Measurements from ENCODE around the gene PTPRM.
A peak's percentile ranks its signal among the peaks of the same experiment; 100 is the strongest.

Gene PTPRM

DNA sequence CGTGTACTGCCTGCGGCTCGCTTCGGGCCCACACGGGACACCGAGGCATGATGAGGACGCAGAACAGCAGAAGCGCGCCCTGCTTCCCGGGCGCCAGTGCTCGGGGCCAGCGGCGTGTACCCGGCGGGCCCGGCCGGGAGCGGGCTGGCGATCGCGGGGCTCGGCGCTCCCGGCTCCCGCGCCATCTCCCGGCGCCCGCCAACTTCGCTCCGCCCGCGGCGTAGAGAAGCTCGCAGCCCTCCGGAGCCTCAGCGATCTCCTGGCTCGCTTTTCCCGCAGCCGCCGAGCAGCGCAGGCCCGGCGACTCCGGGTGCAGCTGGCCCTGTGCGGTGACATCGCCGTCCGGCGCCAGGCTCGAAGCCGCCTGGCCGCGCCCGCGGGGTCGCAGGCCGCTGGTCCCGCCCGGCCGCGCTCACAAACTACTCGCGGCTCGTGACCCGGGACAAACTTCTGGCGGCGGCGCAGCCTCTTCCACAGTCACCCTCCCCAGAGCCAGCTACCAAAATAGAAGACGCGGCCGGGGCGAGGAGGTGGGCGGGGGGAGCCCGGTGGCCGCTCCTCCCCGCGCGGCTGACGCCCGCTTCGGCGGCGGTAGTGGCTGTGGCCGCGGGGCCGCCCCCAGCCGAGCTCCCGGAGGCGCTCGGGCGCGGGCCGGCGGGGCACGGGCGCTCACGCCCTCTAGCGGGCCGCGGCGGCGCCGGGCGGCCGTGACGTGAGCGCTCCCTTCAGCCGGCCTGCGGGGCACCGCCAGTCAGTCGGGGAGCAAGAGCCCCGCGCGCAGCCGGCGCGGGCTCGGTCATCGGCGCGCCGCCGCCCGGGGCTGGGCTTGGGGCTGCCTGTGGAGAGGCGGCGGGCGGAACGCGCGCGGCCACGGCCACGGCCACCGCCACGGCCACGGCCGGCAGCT, at the start of gene PTPRM:
TSS of gene PTPRM (plus strand) at position 750 of the 907 bp plus-strand sequence. CDS start 503 bp downstream, outside the sequence.
- peak; percentile 42 for DNase-seq

DNA sequence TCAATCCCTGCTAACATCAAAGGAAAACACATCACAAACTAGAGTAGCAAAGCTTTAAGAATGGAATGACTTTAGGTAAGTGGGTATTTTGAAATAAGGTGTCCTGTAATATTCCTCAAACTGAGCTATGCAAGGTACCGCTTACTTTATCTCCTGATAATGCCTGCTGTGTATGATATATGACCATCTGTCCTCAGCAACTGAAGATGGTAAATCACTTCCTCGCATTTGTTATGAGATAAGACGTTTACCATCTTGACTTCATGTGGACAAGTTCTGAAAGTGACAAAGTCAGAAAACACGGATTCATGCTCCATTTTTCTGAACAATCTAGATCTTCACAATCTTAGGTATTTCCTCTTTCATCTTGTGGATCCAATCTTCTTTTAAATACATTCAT, 49.3 kb upstream of the PTPRM start:
- DNase-seq, result no peak

DNA sequence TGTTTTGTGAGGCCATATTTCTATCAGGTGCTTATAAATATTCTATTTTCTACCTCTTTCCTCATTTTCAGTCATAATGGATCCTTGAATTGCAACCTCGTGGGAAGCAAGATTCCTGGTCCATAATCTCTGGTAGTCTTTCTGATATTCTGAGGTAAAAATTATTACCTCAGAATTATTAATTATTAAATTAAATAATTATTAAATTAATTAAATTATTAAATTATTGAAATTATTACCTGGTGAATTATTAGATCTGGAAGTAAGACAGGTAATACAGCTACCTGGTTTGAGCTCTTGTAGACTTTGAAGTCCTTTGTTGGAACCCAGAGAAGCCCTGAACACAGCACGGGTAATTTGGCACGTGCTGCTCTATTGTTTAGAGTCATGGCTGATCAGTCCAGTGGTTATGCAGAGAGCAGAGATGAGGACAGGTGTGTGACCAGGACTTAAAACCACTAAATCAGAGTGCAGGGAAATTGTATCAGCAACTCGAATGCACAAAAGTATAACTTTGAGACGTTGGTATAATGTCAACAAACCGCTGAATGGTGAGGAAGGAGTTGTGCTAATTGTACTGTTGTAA, 46.8 kb upstream of the PTPRM start:
- no peak for DNase-seq

DNA sequence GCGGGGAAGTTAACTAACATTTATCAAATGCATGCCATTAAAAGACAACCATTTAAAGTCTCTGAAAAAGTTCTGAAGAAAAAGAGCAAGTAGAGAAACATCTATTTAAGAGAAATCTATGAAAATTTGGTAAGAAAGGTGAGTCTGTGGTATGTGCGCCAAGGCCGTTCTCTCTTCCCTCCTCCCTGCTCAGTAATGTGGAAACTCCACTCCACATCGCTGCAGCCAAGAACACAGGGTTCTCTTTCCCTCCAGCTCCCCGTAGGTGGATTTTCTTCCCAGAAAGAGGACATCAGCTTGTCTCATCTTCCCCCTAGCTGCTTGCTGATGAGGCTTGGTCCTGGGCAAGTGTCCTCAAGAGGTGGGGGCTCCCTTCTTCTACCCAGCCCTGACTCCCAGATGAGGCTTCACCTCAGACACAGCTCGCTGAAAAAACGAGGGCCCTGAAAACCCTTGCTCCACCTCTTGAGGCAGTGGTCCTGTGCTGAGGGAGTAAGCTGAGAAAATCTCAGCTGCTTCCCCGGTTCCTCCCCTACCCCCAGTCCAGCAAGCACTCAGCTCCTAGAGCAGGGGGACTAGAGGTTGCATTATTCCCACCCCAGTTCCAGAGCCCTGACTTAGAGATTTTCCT, 45.8 kb upstream of the PTPRM start:
- DNase-seq, result no peak

DNA sequence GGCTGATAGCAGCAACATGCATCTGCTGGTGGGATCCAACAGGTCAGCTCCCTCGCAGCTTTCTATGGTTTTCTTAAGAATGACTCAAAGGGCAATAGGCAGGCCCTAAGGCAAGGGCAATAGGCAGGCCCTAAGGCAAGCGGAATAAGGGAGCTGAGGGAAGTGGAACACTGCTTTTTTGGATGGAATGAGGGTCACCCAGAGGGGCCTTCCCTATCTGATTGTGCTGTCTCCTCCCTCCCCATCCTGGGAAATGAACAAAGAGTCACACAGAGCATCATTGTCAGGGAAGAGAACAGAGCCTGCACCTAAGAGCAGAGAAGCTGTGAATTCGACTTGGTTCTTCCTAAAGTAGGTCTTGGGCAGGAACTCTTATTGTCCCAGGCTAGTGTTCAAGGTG, 43.3 kb upstream of the PTPRM start:
- no peak for DNase-seq

DNA sequence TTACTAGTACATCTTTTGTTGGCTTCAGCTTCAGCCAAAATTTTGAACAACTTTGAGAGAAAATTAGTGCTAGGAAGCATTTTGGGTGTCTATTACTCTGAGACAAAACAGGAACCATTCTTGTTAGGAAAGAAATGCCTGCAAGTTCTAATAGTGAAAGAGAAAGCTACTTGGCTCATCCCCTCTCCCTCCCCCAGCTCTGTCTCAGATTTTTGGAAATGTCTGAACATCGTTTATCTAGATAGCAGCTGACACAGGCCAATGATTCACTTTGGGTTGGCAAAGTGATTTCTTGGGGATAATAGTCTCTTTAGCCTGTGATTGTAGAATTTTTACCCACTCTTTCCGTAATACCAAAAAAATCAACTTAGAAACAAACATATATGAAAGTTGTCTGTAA, 42.3 kb upstream of the PTPRM start:
- DNase-seq, result no peak

DNA sequence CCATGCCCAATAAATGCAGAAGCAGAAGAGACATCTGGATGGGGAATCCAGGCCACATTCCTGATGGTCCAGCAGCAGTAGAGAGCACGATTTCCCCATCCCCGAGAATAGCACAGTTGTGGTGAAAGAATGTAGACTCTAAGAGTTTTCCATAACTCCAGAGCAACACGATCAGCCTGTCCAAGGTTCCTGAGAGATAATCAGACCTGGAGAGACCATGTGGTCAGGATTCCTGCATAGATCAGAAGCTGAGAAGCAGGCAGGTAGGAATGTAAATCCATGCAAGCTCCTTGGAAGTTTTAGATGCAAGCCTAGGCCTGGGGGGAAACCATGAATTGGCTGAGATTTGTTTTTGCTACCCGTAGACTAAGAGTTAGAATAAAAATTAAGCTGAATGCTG, 34.2 kb upstream of the PTPRM start:
- DNase-seq, result no peak

DNA sequence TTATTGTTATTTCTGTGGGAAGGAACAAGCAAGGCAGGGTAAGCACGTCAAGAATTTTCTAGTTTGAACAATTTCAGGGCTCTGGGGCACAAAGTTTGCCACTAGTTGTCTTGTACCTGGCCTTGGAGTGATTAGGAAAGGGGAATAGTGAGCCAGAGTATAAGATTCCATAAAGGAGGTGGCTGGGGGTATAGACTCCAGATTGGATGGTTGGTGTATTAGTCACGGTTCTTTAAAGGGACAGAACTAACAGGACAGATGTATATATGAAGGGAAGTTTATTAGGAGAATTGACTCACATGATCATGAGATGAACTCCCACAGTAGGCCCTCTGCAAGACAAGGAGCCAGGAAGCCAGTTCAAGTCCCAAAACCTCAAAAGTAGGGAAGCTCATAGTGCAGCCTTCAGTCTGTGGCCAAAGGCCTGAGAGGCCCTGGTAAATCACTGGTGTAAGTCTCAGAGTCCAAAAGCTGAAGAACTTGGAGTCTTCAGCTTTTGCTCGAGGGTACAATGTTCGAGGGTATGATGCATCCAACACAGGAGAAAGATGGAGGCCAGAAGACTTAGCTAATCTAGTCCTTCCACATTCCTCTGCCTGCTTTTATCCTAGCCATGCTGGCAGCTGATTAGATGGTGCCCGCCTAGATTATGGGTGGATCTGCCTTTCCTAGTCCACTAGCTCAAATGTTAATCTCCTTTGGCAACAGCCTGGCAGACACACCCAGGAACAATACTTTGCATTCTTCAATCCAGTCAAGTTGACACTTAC, 31.5 kb upstream of the PTPRM start:
- no peak for DNase-seq

DNA sequence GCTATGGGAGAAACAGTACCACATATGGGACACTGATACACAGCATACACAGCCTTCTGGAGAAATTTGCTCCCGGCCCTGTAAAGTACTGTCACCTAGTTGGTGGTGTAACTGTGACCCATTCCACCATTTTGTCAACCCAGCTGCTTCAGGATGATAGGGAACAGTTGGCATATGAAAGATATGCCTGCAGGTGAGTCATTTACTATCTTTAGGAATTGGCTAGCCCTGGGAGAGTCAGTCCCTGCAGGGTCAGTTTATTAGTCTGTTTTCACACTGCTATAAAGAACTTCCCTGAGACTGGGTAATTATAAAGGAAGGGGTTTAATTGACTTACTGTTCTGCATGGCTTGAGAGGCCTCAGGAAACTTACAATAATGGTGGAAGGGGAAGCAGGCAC, 30.0 kb upstream of the PTPRM start:
- no peak for DNase-seq

DNA sequence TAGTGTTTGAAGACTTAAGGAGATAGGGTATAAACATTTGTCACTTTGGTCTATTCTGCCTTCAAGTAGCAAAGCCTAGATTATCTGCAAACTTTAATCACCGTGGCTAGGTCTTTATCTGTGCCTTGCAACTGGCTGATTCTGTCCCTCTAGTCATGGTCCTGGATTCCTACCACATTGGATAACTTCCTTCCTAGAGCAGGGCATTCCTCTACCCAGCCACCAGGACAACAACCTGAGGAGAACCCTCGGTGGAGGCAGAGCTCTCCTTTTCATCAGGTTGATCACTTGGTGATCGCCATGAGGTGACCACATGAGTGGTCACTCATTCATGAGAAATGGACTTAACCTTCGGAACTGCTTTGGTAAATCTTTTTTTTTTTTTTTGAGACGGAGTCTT, 25.3 kb upstream of the PTPRM start:
- no peak for DNase-seq

DNA sequence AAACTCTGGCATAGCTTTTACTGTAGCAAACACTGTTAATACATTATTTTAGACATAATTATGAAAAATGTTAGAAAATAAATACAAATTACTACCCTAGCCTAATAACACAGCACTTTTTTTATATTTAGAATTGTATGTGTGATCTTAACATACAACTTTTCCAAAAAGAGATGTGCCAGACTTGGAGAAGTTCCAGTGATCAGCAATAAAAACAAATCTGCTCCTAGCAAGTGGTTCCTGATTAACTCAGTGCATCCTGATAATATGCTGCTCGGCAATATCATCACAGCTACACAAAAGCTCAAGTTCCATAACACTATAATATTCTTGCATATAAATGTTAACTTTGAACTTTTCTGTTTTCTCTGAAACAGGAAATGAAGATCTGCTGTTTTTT, 22.4 kb upstream of the PTPRM start:
- no peak for DNase-seq

DNA sequence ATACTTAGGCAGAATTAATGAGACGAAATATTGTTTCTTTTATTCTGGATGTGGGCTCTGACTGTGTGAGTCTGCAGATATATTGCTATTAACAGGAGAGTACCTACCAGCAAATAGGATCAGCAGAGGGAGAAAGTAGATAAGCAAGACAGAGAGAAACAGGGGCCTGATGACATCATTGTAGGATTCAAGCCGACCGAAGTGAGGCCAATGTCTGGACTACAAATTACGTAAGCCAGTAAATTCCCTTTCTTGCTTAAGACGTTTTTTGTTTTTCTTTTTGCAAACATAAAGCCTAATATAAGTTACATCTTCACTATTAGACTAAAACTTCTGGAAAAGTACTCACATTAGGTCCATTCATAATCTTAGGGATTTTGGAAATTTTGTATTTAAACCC, 21.4 kb upstream of the PTPRM start:
- DNase-seq, result no peak

DNA sequence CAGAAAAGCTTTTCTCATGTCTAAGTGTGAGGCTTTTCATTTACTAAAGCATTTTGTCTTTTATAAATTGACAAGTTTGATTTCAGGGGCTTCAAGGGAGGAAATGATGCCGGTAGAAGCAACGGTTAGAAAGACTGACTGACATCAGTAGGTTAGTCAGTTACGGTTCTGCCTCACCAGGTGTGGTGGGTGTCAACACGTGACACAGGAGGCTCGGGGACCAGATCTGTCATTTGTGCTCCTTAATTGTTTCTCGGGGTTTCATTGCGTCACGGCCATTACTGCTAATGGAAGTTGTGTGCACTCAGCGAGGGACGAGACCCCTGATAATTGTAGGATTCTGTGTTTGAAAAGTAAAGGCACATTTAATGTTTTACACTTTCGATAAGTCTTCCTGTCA, 18.9 kb upstream of the PTPRM start:
- no peak for DNase-seq

DNA sequence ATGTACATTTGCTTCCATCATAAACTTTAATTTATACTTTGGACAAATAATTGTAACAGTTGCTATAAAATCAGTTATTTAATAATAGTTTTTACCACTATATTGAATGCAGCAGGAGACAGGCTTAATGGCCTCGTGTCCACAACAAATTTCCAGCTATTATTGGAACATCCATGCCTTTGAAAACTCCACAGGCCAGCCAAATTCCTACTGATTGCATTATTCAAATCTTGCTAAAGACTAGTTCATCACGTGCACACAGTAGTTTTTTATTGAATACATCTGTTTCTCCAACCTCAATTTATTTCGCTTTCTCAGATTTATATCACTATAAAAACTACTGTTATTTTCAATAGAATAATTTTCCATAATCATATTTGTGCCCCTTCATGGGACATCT, 18.4 kb upstream of the PTPRM start:
- DNase-seq, result no peak

DNA sequence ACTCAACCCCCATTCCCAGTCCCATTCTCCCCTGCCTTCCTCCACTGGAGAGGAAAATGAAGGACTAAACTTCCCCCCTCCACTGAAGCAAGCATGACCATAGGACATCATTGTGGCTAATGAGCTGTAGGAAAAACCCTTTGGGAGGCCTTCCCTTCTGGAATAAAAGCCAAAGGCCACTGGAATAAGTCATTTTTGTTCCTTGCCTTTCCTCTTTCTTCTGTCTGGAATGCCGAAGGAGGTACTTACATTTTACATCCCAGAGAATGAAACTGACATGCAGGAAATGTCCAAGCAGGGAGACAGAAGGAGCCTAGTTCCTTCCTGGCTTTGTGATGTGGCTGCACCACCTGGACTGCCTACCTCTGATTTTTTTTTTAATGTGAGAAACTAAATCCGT, 9.1 kb upstream of the PTPRM start:
- DNase-seq, result no peak

DNA sequence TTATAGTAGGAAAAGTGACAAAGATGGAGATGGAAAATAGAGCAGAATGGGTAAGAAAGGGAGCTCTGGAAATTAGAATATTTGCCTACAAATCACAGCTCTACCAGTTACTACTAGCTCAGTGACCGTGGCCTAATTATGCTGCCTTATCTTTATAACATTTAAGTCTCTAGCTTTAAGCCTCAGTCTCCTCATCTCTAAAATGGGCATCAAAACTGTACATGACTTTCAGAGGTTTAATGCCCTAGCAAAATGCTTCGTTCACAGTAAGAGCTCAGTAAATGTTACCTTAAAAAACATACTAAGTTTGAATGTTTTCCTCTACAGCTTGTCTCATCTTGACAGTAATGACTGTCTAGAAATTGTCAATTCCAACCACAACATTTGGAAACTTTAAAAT, 8.3 kb upstream of the PTPRM start:
- no peak for DNase-seq

DNA sequence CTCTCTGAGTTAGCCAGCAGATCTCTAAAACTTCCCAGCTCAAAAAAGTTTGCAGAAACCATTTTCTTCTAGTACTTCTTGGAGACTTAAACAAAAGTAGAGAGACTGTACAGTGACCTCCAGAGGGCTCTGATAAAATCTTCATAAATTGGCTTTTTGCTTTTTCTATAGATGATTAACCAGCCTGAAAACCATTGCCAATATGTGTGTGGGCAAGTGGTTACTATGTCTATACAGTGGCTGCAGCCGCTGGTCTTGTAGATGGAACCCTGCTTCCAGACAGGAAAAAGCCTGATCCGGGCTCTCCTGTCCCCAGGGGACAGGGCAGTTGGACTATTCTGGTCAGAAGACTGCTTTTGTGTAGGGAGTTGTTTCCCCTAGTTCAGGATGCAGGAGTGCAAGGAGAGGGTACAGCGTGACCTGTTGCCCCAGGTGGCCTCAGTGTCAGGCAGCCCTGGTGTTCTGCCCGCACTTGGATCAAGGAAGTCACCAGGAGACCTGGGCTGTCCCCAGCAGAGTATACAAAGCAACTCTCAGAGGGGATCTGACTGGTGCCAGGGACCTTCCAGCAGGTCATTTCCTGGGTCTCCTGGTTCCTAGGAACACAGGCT, 7.3 kb upstream of the PTPRM start:
- no peak for DNase-seq

DNA sequence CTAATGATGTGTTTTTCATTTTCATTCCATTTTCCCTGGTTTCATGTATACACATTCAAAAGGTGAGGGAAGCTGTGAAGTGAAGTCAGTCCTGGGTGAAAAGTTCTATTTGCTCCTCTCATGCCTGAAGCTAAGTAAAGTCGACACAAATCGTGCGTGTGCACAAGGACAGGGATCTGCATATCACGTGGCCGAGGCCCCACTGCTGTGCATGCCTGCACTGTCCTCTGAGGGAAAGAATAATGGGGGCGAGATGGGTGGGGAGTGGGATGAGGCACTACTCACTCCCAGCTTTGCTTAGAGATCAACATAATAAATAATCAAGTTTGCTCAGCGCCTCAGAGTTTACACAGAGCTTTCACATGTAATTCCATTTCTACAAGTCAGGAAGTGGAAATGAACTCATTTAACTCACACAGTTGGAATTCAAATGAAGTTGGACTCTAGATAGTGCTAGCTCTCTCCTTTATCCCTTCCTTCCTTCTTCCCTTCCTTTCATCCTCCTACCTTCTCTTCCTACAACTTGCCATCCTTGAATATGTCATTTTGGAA, 5.1 kb upstream of the PTPRM start:
- DNase-seq, result no peak

DNA sequence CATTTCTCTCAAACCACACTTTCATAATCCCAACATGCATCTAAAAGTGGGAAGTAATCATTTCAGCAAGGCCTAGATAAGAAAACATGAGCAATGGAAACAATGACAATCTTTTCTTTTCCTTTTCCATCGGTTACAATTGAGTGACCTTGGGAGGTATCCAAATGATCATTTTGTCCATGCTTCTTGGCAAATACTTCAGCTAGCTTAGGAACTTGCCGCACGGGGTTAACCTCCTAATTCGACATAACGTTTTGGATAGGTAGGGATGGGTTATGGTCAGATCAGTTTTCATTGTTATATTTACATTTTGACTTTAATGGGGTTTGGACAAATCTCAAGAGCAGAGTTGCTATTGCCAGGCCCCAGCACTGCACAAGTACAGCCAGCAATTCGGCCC, 4.6 kb upstream of the PTPRM start:
- DNase-seq, result no peak

DNA sequence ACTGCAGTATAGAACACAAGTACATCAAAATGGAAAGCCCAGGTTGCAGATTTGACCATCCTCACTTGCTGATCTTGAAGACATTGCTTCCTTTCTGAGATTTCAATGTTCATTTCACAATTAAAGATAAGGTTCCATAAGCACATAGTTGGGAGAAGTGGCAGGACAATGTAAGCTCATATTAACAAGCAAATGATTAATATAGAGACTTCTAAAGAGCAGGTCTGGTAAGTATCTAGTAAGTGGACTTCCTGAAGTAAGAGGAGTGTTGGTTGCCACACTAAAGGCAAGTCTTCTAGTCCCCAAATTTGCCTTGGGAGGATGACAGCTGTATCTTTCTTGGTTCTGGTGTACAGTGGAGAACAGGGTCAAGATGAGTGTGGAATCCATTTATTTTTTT, 1.4 kb upstream of the PTPRM start:
- DNase-seq, result no peak

DNA sequence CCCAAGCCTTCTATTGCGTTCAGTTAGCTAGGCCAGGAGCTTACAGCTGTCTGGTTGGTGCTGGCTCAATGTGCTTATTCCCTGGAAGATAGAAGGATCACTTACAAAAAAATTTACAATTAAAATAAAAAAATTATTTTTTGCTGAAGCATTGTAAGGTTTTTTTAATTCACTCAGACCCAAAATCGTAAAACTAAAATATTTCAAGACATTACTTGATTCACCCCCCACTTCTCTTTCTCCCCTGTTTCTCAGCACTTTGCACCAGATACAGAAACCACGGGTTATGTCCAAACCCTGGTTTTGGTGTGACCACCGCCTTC, 911 bp upstream of the PTPRM start:
- DNase-seq, result no peak

DNA sequence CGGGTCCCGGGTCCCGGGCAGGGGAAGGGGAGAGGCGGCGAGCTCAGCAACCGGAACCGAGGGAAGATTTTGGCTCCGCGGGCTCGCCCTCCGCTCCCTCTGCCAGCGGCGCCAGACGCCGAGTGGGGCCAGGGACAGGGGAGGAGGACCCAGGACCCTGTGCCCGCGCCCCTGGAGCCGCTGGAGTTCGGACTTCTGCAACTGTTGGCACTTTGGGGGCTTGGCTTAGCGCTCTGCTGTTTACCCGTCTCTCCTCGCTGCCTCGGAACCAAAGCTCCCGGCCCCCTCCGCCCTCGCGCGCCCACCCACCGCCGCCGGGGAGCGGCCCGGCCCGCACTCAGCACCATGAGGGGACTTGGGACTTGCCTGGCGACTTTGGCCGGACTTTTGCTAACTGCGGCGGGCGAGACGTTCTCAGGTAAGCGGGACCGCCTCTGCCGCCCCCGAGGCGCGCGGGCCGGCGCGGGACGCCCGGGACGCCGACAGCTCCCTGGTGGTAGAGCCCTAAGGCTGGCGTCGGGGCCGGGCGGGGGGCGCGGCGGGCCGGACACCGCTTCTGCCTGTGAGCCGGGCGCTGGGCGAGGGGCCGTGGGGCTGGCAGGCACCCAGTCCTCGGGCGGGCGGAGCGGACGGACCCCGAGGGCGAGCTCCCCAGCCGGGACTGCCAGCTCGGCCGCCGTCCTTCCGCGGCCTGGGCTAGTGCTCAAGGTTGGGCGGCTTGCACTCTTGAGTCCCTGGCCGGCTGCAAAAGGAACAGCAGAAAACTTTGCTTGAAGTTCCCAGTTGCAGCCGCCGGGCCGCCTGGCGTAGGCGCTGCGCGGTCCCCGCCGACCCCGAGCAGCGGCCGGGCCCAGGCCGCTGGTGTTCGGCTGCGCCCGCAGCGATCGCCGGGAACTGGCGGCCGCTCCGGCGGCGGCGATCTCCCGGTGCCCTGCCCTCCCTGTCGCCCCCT, 634 bp downstream of the PTPRM start:
- no peak for DNase-seq
